ENCODE results near the gene FAM120A.

The FAM120A gene

DNA sequence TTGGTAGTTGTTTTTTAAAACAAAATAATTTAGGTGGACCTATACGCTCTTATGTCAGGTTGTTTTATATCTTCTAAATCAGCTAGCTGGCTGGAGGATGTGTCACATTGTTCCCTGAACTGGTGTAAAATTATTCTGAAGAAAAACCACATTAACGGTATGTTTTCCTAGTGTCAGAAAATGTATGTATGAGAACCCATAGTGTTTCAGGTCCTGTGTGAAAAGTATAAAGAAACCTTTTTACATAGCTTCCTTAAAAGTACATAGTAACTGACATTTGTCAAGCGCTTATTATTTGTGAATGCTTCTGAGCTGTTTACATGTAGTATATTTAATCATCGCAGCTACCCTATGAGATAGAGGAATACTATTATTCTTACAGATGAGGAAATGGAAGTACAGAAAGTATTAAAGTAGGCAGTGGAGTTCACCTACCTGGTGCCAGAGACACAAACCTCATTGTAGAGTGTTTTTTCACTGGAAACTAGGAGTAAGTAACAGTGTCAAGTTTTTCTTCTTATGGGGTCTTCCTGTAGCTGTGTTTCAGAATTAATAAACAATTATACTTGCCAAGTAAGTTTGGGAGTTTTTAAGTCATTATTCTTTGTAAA, 12.3 kb downstream of the FAM120A start:
- no peak for DNase-seq (ENCODE audit: low read depth)
- no peak overlapping the region; the same call in 1 of the 2 replicates for H3K4me3 ChIP-seq (ENCODE audit: low read depth, low read length)
- TF ChIP-seq, protein P1, sequence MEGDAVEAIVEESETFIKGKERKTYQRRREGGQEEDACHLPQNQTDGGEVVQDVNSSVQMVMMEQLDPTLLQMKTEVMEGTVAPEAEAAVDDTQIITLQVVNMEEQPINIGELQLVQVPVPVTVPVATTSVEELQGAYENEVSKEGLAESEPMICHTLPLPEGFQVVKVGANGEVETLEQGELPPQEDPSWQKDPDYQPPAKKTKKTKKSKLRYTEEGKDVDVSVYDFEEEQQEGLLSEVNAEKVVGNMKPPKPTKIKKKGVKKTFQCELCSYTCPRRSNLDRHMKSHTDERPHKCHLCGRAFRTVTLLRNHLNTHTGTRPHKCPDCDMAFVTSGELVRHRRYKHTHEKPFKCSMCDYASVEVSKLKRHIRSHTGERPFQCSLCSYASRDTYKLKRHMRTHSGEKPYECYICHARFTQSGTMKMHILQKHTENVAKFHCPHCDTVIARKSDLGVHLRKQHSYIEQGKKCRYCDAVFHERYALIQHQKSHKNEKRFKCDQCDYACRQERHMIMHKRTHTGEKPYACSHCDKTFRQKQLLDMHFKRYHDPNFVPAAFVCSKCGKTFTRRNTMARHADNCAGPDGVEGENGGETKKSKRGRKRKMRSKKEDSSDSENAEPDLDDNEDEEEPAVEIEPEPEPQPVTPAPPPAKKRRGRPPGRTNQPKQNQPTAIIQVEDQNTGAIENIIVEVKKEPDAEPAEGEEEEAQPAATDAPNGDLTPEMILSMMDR (IDR thresholded peaks at IDR 0.05; ENCODE audit: low read depth, low read length, missing control alignments) = no peak

DNA sequence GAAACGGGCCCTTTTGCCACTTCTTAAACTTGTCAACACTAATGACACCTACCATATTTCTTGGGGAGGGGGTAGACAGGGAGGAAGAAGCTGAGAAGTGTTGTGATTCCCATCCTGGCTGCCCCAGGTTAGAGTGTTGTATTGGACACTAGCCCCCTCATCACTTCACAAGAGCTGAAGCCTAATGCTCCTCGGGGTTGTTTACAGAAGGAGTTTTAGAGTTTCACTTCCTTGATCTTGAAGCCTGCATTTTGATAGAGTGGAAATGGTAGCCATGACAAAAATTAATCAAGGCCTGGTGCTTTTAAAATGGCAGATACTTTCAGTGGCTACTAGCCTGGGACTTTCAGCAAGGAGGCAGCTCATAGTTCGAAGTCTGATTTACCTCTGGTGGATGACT, 12.9 kb downstream of the FAM120A start:
- TF ChIP-seq, protein P1 (IDR thresholded peaks at IDR 0.05; ENCODE audit: low read depth, low read length, missing control alignments) = no peak
- H3K4me3 ChIP-seq (ENCODE audit: low read depth, low read length) = no peak overlapping the region
- DNase-seq (ENCODE audit: low read depth) = no peak

DNA sequence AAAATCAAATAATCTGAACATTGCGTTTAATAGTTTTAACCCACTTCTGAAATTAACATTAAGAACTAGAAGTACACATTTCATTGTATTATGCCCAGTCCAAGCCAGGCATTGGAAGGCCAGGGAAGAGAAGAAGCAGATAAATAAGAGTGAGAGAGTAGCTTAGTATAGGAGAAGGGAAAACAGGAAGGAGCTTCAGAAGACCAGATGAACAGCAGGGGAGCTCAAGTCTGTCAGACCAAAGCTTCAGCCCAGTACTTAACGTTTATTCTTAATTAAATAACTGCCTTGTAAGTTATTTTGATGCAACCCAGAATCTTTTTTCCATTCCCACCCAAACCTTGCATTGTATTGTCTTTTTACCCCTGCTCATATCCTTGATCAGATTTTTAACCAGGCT, 13.4 kb downstream of the FAM120A start:
- no peak overlapping the region for H3K4me3 ChIP-seq (ENCODE audit: low read depth, low read length)
- DNase-seq (ENCODE audit: low read depth) = no peak
- TF ChIP-seq, protein P1 (IDR thresholded peaks at IDR 0.05; ENCODE audit: low read depth, low read length, missing control alignments) = no peak

DNA sequence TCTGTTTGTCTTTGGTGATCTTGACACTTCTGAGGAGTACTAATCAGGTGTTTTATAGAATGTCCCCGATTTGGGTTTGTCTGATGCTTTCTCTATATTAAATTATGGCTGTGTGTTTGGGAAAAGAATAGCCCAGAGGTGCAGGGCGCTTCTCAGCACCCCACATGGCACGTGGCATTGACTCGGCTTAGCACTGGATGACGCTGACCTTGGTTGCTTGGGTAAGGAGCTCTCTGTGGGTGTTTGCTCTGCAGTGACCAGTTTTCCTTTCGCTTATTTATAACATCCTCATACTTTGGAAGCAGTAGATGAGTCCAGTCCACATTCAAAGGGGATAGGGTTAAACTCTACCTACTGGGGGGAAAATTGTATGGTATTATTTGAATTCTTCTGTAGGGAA, 14.4 kb downstream of the FAM120A start:
- no peak for DNase-seq (ENCODE audit: low read depth)
- H3K4me3 ChIP-seq (ENCODE audit: low read depth, low read length) = no peak overlapping the region
- TF ChIP-seq, protein P1 (IDR thresholded peaks at IDR 0.05; ENCODE audit: low read depth, low read length, missing control alignments) = no peak

DNA sequence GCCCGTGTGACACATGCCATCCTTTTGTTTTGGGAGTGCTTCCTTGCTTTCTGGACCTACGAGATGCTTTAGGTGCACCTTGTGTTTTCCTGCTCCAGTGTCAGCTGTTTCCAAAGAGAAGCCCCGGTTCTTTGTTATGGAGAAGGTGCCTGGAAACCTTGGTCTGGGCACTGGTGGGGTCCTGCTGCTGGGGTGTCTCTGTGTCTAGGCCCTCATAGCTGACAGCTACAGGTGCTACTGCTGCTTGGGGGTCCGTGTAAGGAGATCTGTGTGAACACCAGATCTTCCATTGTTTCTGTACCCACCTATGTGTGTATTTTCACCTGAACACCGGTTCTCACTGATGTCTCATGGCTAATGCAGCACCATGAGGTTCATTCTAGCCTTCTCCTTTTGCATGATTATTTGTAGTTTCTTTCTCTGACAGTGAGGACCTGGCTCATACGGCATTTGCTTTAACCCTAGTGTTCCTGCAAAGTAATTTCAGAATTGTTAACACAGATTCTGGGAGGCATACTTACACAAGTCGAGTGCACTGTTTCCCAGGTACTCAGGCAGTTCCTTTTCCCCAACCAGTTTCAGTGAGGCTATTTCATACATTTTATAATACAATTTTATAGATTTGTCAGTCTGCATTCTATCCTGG, 15.1 kb downstream of the FAM120A start:
- no peak for DNase-seq (ENCODE audit: low read depth)
- TF ChIP-seq, protein P1 (IDR thresholded peaks at IDR 0.05; ENCODE audit: low read depth, low read length, missing control alignments) = no peak
- H3K4me3 ChIP-seq (ENCODE audit: low read depth, low read length) = no peak overlapping the region; the same call in 1 of the 2 replicates

DNA sequence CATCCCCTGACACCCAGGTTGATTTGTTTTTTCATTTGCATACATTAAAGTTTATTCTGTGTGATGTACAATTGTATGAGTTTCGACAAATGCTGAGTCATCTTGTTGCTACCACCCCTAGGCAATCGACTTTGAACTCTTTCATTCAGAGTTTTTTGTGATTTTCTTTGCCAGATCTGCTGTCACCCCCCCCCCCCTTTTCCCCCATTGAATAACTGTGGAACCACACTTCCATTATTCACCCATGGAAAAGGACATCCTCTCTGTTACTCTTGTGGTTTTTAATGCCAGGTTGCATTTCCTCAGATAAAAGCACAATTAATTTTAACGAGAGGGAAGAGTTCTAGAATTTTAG, 15.6 kb downstream of the FAM120A start:
- no peak for DNase-seq (ENCODE audit: low read depth)
- TF ChIP-seq, protein P1 (IDR thresholded peaks at IDR 0.05; ENCODE audit: low read depth, low read length, missing control alignments) = no peak
- H3K4me3 ChIP-seq (ENCODE audit: low read depth, low read length) = no peak overlapping the region; the same call in 1 of the 2 replicates

DNA sequence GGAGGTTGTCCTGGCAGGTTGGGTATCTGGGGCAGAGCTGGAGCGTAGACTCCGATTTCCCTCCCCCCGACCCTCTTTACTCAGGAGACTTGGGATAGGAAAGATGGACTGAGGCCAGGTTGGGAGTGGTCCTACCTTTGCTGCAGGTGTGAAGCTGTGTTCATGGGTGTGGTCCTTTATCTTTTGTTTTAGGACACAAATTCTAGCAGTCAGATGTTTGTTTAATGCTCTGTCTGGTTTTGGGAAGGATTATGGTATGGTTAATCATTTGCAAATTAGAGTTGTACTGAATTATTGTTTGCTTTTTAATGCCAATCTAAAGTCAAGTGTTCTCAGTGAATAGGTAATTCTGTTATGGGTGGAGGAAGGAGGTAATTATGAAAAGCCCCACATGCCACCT, 16.0 kb downstream of the FAM120A start:
- no peak overlapping the region for H3K4me3 ChIP-seq (ENCODE audit: low read depth, low read length)
- TF ChIP-seq, protein P1 (IDR thresholded peaks at IDR 0.05; ENCODE audit: low read depth, low read length, missing control alignments) = no peak
- DNase-seq (ENCODE audit: low read depth) = no peak
